HG03039 (cell line): ENCODE measurements around the gene TGIF2LX.
"Not testable (repeated sequence)": the region's sequence is repeated elsewhere in the genome, so short reads cannot be mapped to it uniquely, and the experiment has no call there.

Experiments used
- ATAC-seq: cut with Tn5 transposase; IDR thresholded peaks from one replicate; pipeline ENCODE4 v1.9.1; 2021; ENCODE audit warnings: mild to moderate bottlenecking, moderate library complexity; ENCODE audit not compliant: unreplicated experiment

Gene TGIF2LX

DNA sequence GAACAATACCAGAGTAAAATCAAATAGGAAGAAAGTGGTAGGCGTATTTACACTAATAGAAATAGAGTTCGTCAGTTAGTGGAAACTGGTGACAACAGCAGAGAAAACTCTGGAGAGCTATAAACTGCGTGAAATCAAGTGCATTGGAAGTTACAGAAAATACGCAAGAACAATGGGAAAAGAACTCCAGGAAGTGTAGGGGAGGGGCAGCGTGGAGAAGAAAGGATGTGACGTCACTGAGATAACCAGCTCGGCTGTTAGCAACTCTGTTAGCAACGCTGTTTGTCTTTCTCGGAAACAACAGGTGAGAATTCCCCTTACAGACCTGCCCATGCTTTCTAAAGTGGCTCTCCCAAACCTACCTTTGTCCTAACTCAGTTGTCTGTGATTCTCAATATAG, at the start of gene TGIF2LX:
Gene TGIF2LX (plus strand): TSS at position 244 of the 400 bp plus-strand sequence. CDS start 178 bp downstream, outside the sequence.
- not testable (repeated sequence) for ATAC-seq

DNA sequence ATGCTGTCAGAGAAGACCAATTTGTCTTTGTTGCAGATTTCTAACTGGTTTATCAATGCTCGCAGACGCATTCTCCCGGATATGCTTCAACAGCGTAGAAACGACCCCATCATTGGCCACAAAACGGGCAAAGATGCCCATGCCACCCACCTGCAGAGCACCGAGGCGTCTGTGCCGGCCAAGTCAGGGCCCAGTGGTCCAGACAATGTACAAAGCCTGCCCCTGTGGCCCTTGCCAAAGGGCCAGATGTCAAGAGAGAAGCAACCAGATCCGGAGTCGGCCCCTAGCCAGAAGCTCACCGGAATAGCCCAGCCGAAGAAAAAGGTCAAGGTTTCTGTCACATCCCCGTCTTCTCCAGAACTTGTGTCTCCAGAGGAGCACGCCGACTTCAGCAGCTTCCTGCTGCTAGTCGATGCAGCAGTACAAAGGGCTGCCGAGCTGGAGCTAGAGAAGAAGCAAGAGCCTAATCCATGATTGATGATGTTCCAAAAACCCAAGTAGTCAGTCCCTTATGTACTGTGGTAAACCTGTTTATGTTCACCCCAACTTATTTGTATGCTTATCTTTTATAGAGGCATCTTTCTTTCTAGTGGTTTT, 728 bp downstream of the TGIF2LX start:
- ATAC-seq = not testable (repeated sequence)

DNA sequence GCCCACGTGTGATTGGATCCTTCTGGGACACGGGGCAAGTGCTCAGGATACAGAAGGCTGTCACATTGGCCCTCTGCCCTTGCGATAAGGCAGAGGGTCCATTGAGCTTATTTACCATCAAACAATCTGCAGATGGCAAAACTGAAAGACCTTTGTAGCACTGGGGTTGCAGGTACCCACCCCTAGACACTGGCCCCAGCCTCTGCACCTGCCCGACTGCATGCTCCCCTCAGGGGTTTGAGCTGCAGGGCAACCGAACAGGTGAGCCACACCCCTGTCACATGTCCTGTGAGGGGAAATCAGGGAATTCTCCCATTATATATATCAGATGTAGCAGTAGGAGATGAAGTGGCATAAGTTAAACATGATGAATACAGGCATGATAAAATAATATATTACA, 21.4 kb downstream of the TGIF2LX start:
- ATAC-seq = not testable (repeated sequence)

DNA sequence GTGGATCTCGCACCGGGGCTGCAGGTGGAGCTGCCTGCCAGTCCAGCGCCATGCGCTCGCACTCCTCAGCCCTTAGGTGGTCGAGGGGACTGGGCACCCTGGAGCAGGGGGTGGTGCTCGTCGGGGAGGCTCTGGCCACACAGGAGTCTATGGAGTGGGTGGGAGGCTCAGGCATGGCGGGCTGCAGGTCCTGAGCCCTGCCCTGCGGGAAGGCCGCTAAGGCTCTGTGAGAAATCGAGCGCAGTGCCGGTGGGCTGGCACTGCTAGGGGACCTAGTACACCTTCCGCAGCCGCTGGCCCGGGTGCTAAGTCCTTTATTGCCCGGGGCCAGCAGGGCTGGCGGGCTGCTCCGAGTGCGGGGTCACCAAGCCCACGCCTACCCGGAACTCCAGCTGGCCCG, 43.9 kb downstream of the TGIF2LX start:
- not testable (repeated sequence) for ATAC-seq
